B cell (primary cell): ENCODE data around the gene KSR2.

Experiments used
- EZH2 ChIP-seq: IDR thresholded peaks from 2 replicates; pipeline ENCODE4 v1.6.1; 2012; ENCODE audit warnings: borderline replicate concordance, low read depth, mild to moderate bottlenecking, moderate library complexity, low read length; ENCODE audit not compliant: insufficient read depth, poor library complexity, severe bottlenecking
- TF ChIP-seq, protein P1 (sequence below): fragments of 200-600 bp; IDR thresholded peaks from one replicate; pipeline ENCODE4 v1.8.0; 2022; ENCODE audit warnings: antibody characterized with exemption, mild to moderate bottlenecking

DNA sequence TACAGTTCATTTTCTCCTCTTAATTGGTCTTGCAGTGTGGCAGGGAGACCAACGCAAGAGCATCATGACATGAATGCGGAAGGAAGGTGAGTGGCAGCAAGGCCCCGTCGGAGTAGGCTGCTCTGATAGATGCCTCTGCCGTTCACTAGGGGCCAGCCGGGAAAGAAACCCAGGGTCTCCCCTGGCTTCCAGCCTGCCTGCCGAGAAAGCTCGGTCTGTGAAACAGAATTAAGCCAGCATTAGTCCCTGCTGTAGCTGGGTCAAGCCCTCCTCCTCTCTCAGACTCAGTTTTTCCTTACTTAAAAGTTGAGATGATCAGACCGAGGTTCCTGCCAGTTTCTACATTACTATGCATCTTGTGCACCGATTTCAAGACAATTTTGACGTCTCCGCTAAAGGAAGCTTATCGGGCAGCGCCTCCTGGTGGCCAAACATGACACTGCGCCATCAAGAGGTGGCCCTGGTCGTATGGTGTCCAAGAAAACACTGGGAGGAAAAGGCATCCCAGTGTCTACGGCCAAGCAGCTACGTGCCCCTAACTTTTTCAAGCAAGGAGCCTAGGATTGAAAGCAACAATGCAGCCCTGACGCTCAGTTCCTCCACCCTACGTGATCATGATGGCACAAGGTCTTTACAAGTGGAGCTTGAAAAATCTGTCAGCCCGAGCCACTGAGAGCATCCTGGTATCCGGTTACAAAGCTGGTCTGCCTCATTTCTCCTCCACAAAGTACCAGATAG, 131.6 kb downstream of the KSR2 start:
- TF ChIP-seq, protein P1, sequence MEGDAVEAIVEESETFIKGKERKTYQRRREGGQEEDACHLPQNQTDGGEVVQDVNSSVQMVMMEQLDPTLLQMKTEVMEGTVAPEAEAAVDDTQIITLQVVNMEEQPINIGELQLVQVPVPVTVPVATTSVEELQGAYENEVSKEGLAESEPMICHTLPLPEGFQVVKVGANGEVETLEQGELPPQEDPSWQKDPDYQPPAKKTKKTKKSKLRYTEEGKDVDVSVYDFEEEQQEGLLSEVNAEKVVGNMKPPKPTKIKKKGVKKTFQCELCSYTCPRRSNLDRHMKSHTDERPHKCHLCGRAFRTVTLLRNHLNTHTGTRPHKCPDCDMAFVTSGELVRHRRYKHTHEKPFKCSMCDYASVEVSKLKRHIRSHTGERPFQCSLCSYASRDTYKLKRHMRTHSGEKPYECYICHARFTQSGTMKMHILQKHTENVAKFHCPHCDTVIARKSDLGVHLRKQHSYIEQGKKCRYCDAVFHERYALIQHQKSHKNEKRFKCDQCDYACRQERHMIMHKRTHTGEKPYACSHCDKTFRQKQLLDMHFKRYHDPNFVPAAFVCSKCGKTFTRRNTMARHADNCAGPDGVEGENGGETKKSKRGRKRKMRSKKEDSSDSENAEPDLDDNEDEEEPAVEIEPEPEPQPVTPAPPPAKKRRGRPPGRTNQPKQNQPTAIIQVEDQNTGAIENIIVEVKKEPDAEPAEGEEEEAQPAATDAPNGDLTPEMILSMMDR, result peak; percentile 86
- TF ChIP-seq EZH2, result no peak
